ENCODE results near the gene CALML4. TPM values are rescaled to one million over a fixed set of nuclear protein-coding genes. Genes with fewer than 3 reads are reported as not detected.

Gene CALML4
- total RNA-seq, 2 donors from 2014 or later, result 4.5 to 18.8 TPM

DNA sequence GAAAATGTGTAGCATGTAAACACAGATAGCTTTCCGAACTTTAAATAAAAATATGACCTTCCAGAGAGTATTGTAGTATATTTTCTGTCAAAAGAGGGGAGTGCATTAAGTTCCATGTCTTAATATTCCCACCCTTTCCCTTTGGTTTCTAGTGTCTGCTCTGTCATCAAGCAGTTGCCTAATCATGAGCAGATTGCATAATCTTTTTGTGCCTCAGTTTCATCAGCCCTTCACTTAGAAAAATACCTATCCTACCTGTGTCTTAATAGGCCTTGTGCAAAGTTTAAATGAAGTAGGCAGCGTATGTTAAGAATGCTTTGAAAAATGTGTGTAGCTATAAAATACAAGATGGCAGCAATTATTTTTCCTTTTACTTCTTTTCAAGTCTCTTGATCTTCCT lies 52.8 kb downstream of the CALML4 start:
- WGBS, result 96% methylated on average over 2 of the region's 2 CpGs
- peaks cover 0 to 4% of the 10 kb centered on the region in 2 donors for H3K36me3 ChIP-seq

DNA sequence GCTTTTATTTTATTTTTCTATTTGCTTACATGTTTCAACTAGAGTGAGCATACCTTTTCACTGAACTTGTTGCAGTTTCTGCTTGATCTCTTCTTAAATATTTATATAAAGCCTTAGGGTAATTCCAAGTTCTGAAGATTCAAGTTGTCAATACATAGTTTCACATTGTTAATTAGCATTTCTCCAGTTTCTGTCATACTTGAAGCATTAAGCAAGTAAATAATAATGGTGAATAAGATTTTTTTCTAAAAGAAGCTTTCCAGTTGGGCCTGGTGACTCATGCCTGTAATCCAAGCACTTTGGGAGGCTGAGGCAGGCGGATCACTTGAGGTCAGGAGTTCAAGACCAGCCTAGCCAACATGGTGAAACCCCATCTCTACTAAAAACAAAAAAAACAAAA lies 53.9 kb downstream of the CALML4 start:
- H3K27me3 ChIP-seq (replicated peaks; ENCODE audit: insufficient read depth), result no peaks in the 10 kb centered on the region

More for the DNA sequence above, 52.8 kb downstream of the CALML4 start:
- no peak overlapping the region for H3K4me3 ChIP-seq
- intact Hi-C loops (cut with DNase I), result loop anchor here (10.0 kb wide), 1 partner anchor 98 kb away; the partner anchor contains the start of gene PIAS1
- H3K9me3 ChIP-seq, result no peaks in the 10 kb centered on the region
- TF ChIP-seq, protein P1, sequence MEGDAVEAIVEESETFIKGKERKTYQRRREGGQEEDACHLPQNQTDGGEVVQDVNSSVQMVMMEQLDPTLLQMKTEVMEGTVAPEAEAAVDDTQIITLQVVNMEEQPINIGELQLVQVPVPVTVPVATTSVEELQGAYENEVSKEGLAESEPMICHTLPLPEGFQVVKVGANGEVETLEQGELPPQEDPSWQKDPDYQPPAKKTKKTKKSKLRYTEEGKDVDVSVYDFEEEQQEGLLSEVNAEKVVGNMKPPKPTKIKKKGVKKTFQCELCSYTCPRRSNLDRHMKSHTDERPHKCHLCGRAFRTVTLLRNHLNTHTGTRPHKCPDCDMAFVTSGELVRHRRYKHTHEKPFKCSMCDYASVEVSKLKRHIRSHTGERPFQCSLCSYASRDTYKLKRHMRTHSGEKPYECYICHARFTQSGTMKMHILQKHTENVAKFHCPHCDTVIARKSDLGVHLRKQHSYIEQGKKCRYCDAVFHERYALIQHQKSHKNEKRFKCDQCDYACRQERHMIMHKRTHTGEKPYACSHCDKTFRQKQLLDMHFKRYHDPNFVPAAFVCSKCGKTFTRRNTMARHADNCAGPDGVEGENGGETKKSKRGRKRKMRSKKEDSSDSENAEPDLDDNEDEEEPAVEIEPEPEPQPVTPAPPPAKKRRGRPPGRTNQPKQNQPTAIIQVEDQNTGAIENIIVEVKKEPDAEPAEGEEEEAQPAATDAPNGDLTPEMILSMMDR (IDR thresholded peaks at IDR 0.05), result no peak
- TF ChIP-seq POLR2A (IDR thresholded peaks at IDR 0.05) (no peak), POLR2AphosphoS5 (IDR thresholded peaks at IDR 0.05) (no peak)
- H3K4me1 ChIP-seq (replicated peaks), result no peaks in the 10 kb centered on the region
- no peak overlapping the region for H3K27ac ChIP-seq
- H3K27me3 ChIP-seq (replicated peaks; ENCODE audit: insufficient read depth), result no peaks in the 10 kb centered on the region
- no peak for DNase-seq (ENCODE audit: low spot score)

DNA sequence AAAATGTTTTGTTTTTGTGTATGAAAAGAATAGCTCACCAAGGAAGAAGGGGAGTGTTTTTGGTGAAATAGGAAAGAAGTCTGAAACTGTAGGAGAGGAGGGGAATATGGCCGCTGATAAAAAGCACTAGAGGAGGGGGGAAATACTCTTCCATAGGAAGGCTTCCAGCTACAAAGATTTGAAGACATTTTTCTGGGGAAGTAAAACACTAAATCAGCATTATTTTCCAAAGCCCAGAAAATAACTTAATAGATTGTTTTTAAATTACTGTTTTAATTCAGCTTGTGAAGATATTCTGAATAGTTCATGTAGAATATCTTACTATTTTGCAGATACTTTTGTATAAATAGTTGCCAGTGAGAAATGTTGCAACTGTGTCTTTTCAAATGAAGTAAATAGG lies 54.9 kb downstream of the CALML4 start:
- no peak for TF ChIP-seq POLR2AphosphoS5 (IDR thresholded peaks at IDR 0.05)
- TF ChIP-seq, protein P1 (IDR thresholded peaks at IDR 0.05), result no peak
- TF ChIP-seq POLR2A (IDR thresholded peaks at IDR 0.05), result no peak
- Histone ChIP-seq H3K27me3 (replicated peaks; ENCODE audit: insufficient read depth) (no peaks in the 10 kb centered on the region), H3K9me3 (no peaks in the 10 kb centered on the region), H3K27ac (no peak overlapping the region), H3K36me3 (no peaks in the 10 kb centered on the region), H3K4me3 (no peak overlapping the region), H3K4me1 (replicated peaks) (no peaks in the 10 kb centered on the region)
- 77% methylated on average over 1 of the region's 1 CpG for WGBS
- intact Hi-C loops (cut with DNase I), result loop anchor here (10.0 kb wide), 1 partner anchor 95 kb away; the partner anchor contains the start of gene PIAS1
- no peak for DNase-seq (ENCODE audit: low spot score)

More for the DNA sequence above, 53.9 kb downstream of the CALML4 start:
- no peaks in the 10 kb centered on the region for H3K9me3 ChIP-seq
- H3K4me3 ChIP-seq, result no peak overlapping the region
- 77% methylated on average over 1 of the region's 1 CpG for WGBS
- DNase-seq (ENCODE audit: low spot score), result no peak
- H3K4me1 ChIP-seq (replicated peaks), result no peaks in the 10 kb centered on the region
- no peak overlapping the region for H3K27ac ChIP-seq
- intact Hi-C loops (cut with DNase I), result loop anchor here (10.0 kb wide), 1 partner anchor 96 kb away; the partner anchor contains the start of gene PIAS1
- H3K36me3 ChIP-seq, result peaks cover 0 to 4% of the 10 kb centered on the region in 2 donors
- TF ChIP-seq, protein P1 (IDR thresholded peaks at IDR 0.05), result no peak
- no peak for TF ChIP-seq POLR2AphosphoS5 (IDR thresholded peaks at IDR 0.05)
- TF ChIP-seq POLR2A (IDR thresholded peaks at IDR 0.05), result no peak

DNA sequence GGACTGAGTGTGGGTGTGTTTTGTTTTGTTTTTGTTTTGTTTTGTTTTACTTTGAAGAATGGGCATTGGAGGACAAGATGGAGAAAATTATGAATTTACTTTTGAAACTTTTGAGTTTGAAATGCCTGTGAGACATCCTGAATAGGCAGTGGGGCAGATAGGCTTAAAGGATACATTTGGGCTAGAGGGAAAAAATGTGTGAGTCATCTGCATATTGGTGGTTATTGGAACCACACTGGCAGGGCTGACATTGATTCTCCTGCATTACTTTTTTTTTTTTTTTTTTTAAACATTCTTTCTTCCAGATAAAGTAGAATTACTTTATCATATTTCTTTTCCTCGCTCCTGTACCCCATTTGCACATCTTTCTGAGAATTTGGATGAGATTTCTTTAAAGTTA lies 56.1 kb downstream of the CALML4 start:
- no peaks in the 10 kb centered on the region for H3K27me3 ChIP-seq (replicated peaks; ENCODE audit: insufficient read depth)
- intact Hi-C loops (cut with DNase I), result no loop called here
- H3K4me3 ChIP-seq, result no peak overlapping the region
- H3K36me3 ChIP-seq, result no peaks in the 10 kb centered on the region
- no peak for DNase-seq (ENCODE audit: low spot score)
- TF ChIP-seq, protein P1 (IDR thresholded peaks at IDR 0.05), result no peak
- TF ChIP-seq POLR2AphosphoS5 (IDR thresholded peaks at IDR 0.05), result no peak
- TF ChIP-seq POLR2A (IDR thresholded peaks at IDR 0.05), result no peak
- WGBS, result 90% methylated on average over 1 of the region's 1 CpG
- H3K4me1 ChIP-seq (replicated peaks), result no peaks in the 10 kb centered on the region
- no peak overlapping the region for H3K27ac ChIP-seq
- H3K9me3 ChIP-seq, result no peaks in the 10 kb centered on the region

DNA sequence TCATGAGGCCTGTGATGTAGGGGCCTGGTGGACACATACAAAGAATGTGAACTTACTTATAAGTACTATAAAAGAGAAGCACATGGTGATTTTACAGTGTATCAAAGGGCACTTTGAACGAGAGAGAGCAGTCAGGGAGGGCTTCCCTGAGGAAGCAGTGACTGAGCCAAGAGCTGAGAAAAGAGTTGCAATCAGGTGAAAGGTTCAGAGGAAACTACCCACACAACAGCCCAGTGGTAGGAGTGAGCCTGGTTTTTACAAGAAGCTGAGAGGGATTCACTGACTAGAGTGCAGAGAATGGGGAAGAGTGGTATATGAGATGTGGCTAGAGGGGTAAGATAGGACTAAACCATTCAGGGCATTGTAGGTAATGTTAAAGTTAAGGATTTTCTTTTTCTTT lies 57.1 kb downstream of the CALML4 start:
- Histone ChIP-seq H3K4me1 (replicated peaks) (no peaks in the 10 kb centered on the region), H3K27ac (no peak overlapping the region), H3K4me3 (no peak overlapping the region), H3K36me3 (no peaks in the 10 kb centered on the region), H3K27me3 (replicated peaks; ENCODE audit: insufficient read depth) (no peaks in the 10 kb centered on the region), H3K9me3 (no peaks in the 10 kb centered on the region)
- no peak for DNase-seq (ENCODE audit: low spot score)
- TF ChIP-seq POLR2AphosphoS5 (IDR thresholded peaks at IDR 0.05), result no peak
- TF ChIP-seq POLR2A (IDR thresholded peaks at IDR 0.05), result no peak
- TF ChIP-seq, protein P1 (IDR thresholded peaks at IDR 0.05), result no peak
- 88% methylated on average over 1 of the region's 1 CpG for WGBS
- intact Hi-C loops (cut with DNase I), result no loop called here

All from prostate gland (tissue), 2 donors.